NCI-H748 (cell line): ENCODE data around the gene VPS52.
"Not testable (repeated sequence)": the region's sequence is repeated elsewhere in the genome, so short reads cannot be mapped to it uniquely, and the experiment has no call there.

Source experiments
- DNase-seq: peaks from one replicate; lab custom pipeline; 2025; ENCODE audit not compliant: unreplicated experiment; lab: John Stamatoyannopoulos, UW

The VPS52 gene

DNA sequence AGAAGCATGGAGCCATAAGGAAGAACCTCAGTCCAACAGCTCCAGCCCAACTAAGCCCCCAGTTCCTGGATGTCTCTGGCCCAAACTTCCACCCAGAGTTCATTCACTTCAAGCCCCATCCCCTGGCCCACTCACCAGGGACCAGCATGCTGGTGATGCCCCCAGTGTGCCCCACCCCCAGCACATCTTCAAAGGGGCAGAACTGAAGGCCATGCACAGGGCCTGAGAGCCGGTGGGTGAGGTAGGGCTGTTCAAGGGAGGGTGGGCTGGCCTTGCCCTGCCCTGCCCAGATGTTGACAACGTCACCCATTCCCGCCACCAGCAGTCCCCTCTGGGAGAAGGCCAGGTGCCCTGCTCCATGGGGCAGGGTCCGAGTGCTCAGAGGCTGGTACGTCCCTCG lies 8.9 kb upstream of the VPS52 start:
- DNase-seq: no peak

DNA sequence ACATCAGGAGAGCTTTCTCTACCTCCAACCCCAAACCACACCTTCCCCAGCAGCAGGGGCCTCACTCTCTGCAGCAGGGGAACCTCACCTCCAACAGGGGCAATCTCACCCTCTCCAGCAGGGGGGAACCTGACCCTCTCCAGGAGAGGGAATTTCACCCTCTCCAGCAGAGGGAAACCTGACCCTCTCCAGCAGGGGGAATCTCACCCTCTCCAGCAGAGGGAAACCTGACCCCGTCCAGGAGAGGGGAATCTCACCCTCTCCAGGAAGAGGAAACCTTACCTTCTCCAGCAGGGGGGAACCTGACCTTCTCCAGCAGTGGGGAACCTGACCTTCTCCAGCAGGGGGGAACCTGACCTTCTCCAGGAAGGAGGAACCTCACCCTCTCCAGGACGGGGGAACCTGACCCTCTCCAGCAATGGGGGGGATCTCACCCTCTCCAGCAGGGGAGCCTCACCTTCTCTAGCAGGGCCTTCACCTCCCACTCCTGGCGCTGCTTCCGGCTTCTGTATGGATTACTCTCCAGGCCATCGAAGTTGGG lies 8.4 kb upstream of the VPS52 start:
- peak; percentile 46 for DNase-seq

DNA sequence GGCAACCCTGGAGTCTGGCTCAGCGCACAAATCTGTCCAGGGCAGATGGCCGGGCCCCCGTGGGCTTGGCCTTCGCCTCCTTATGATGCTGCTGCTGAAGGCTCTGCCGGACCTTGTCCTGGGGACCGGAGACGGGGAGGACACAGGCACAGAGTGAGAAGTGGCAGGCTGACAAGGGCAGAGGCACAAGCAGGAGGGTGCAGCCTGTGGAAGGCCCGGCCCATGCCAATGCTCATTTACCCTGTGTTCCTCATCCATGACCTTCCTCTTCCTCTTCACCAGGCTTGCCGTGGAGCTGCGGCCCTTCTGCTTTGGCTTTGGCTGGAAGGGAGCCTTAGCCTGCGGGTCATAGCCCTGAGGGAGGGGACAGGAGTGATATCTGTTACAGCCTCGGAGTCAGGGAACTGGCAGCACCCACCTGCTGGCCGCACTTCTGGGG lies 7.6 kb upstream of the VPS52 start:
- no peak for DNase-seq

DNA sequence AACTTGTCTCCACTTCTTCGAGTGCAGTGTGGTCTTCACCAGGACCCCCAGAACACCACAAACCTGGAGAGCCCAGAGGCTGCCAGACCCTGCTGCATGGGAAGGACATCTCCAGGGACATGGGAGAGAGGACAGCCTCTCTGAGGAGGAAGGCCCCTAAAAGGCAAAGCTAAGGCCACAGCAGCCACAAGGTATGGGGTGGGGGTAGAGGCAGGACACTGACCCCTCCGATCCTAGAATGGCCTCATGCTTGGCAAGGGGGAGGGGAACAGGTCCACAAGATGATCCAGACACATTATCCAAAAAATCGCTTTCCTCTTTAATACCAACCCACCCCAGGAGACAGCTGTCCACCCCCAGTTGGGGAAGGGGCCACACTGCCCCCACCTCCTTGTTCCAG lies 7.1 kb upstream of the VPS52 start:
- no peak for DNase-seq

DNA sequence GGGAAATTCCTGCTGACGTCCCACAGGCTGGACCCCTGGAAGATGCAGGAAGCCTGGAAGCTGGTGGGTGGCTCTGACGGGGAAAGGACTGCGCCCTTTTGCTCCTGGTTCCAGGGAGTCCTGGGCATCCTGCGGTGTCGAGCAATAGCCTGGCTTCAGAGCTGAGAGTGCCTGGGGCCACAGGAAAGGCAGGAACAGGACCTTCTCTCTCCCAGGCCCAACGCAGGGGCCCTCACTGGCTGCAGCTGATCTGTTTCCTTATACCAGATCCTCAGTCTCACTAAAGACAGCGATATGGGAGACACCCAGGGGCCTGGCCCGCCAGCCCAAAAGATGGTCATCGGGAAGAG lies 6.7 kb upstream of the VPS52 start:
- DNase-seq: no peak

DNA sequence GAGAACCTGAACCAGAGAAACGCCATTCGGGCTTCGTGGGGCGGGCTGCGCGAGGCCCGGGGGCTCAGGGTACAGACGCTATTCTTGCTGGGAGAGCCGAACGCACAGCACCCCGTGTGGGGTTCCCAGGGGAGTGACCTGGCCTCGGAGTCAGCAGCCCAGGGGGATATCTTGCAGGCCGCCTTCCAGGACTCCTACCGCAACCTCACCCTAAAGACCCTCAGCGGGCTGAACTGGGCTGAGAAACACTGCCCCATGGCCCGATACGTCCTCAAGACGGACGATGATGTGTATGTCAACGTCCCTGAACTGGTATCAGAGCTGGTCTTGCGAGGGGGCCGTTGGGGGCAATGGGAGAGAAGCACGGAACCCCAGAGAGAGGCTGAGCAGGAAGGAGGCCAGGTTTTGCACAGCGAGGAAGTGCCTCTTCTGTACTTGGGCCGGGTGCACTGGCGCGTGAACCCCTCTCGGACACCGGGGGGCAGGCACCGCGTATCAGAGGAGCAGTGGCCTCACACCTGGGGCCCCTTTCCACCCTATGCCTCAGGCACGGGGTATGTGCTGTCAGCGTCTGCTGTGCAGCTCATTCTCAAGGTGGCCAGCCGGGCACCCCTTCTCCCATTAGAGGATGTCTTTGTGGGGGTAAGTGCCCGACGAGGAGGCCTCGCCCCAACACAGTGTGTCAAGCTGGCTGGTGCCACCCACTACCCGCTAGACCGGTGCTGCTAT lies 6.2 kb upstream of the VPS52 start:
- DNase-seq: no peak

DNA sequence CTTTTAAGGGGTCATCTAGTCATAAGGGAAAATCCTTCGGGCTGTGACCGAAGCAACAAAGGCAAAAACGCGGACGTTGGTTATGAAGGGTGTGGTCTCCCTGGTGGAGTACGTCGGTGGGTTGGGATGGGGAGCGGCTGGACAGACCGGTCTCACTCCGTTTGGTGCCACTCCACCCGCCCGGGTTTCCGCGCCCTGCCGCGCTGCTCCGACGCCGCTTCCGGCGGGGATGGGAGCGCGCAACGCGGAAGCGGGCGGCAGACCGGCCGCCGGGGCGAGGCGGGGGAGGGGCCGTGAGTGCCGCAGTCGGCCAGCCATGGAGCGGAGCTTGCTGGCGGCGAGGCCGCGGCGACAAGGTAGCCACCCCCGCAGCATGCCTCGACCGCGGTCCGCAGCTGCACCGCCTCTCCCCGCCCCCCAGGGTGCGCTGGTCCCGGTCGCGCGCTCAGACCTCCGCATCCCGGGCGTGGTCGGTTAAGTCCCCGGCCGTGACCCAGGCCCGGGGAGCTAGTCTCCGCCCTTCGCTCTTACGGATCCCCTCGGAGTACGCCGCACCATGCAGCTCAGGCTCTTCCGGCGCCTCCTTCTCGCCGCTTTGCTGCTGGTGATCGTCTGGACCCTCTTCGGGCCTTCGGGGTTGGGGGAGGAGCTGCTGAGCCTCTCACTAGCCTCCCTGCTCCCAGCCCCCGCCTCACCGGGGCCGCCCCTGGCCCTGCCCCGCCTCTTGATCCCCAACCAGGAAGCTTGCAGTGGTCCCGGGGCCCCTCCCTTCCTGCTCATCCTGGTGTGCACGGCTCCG lies 5.4 kb upstream of the VPS52 start, which contains the start of gene B3GALT4:
Gene B3GALT4 (plus strand): TSS at position 260 of the 799 bp plus-strand sequence. CDS start 297 bp downstream, at position 557.
- DNase-seq: peak; percentile 94

DNA sequence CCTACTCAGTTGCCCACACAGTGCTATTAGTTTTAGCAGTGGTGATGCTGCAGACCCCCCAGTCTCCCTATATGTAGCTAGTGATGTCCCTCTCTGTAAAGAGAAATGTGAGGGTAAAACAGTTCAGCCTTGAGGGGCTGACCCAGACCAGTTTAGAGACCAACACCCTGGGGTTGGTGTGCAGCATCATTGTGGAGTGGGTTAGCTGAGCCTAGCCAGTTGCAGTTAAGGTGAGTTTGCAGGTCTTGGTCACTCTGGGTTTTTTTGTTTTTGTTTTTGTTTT lies 4.8 kb upstream of the VPS52 start:
- no peak for DNase-seq

DNA sequence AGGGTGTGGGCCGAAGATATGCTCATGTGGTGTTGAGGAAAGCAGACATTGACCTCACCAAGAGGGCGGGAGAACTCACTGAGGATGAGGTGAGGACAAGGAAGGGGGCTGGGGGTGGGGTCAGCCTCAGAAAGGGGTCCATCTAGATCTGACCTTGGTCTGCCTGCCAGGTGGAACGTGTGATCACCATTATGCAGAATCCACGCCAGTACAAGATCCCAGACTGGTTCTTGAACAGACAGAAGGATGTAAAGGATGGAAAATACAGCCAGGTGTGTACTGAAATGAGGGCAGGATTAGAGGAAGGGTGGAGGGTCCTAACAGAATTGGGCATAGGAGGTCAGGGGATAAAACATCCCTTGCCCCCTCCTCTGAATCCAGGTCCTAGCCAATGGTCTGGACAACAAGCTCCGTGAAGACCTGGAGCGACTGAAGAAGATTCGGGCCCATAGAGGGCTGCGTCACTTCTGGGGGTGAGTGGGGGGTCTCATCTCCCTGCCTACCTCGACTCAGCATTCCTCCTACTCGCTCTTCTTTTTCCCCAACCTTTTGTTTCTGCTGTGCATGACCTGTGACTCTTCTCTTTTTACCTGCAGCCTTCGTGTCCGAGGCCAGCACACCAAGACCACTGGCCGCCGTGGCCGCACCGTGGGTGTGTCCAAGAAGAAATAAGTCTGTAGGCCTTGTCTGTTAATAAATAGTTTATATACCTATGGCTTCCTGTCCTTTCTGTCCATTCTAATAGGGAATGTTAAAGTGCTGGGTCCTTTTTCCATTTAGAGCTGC lies 4.3 kb upstream of the VPS52 start:
- not testable (repeated sequence) for DNase-seq

DNA sequence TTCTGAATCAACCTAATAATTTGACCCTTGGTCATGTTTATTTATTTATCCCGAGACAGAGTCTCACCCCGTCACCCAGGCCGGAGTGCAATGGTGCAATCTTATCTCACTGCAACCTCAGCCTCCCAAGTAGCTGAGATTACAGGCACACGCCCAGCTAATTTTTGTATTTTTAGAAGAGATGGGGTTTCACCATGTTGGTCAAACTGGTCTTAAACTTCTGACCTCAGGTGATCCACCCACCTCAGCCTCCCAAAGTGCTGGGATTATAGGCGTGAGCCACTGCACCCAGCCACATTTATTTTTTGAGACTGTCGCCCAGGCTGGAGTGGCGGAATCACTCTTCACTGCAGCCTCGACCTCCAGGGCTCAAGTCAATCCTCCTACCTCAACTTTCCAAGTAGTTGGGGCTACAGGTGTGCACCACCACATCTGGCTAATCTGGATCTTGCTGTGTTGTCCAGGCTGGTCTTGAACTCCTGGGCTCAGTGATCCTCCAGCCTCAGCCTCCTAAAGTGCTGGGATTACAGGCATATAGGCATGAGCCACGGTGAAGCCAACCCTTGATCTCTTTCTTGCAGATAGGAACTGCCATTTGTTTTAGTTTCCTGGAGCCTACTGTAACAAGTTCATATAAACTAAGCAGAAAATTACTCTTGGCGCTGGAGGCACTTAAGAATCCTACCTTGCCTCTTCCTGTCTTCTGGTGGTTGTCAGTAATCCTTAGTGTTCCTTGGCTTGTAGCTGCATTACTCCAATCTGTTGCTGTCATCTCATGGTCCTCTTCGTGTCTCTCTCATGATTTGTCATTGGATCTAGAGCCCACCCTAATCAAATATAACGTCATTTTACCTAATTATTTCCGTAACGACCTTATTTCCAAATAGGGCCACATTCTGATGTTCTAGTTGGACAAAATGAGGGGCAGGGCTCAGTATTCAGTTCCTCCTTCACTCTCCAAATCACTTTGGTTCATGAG lies 2.5 kb upstream of the VPS52 start:
- DNase-seq: no peak

DNA sequence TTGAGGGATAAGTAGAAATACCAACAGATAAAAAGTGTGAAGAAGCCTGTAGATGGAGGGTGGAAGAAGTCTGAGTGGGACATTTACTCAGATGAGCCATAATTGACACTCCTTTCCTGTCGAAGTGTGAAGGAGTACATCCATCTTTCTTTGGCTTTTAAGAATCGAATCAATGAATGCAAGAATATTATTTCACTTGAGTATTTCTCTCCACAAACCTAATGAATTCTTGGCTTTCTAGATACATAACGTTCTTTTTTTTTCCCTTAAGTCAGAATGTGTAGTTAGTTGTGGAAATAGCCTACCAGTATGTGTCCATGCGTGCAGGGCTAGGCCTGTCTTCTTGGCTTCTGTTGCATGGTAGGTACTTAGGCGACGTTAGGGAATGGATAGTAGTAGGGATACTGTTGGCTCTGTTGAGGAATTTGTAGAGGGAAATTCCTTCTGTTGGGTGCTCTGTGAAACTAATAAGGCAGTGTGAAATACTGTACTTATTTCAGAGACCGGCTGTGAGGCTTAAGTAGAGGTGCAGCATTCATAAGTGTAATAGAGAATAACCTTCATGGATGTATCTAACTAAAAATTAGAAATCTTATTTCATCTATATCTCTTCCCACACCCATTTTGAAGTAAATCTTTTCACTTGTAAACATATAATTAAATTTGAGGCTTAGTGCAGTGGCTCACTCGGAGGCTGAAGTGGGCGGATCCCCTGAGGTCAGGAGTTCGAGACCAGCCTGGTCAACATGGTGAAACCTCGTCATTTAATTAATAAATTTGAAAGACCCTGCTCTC lies 1.6 kb upstream of the VPS52 start:
- DNase-seq: no peak

DNA sequence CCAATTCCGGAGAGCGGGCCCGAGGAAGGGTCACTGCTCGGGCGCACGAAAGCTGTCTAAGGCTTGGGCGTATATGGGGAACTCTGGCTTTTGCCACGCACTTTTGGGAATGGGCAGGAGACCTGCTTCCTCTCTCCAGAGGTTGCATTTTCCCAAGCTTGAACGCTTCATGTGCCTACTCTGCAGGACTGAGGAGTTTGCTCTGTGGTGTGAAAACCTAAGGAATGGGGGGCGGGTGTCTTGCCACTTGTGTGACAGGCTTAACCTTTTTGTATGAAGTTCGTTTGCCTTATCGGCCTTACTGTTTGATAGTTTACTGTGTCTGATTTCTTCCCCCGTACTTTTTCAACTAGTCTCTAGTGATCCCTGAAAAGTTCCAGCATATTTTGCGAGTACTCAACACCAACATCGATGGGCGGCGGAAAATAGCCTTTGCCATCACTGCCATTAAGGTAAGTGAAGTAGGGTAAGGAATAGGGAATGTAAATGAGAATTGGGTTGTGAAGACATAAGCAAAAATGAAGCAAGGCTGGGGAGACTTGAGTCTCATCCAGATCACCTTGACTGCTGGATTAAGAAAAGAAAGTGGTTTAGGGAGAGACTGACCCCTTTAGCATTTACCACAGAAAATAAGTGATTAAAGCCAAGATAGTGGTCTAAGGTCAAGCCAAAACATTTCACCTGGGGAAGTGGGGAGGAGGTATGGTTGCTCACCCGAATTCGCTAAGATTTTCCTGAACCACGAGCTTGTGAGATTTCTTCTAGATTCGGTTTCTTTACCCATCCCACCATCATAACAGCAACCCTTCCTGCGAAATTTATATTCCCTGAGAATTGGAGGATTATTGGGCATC lies 826 bp upstream of the VPS52 start:
- DNase-seq: no peak

DNA sequence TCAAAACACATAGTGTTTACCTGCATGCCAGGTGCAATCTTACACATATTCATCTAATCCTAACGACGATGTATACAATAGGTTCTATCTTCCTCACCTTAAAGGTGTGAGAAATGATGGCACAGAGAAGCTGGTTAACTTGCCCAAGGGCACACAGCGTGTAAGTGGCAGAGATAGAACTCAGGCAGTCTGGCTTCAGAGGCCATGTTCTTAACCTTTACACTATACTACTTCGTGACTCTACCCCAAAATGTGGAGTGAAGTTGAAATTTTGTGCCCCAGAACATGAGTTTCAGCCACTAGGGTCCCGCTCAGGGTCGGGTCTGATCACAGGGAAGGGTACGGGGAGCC lies 584 bp downstream of the VPS52 start:
- peak; percentile 58 for DNase-seq

DNA sequence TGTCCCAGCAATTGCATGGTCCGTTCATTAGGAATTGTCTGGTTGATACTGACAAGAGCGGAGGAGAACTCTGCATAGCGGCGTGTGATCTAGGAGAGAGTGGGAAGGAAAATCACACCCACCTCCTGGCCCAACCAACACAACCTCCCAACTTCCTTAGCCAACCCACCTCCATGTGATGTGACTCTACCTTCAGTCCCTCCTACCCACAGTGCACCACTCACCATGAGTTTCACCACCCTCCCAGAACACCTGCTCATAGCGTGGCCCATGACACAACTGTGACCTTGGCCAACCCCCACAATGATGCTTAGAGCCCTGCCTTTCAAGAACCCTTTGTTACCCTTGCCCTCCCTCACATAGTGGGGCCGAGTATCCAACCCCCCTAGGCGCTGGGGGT lies 7.7 kb downstream of the VPS52 start:
- no peak for DNase-seq

DNA sequence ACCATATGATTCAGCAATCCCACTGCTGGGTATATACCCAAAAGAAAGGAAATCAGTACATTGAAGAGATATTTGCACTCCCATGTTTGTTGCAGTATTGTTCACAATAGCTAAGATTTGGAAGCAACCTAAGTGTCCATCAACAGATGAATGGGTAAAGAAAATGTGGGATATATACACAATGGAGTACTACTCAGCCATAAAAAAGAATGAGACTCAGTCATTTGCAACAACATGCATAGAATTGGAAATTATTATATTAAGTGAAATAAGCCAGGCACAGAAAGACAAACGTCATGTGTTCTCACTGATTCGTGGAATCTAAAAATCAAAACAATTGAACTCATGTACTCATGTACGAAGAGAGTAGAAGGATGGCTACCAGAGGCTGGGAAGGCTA lies 9.2 kb downstream of the VPS52 start:
- DNase-seq: not testable (repeated sequence)

DNA sequence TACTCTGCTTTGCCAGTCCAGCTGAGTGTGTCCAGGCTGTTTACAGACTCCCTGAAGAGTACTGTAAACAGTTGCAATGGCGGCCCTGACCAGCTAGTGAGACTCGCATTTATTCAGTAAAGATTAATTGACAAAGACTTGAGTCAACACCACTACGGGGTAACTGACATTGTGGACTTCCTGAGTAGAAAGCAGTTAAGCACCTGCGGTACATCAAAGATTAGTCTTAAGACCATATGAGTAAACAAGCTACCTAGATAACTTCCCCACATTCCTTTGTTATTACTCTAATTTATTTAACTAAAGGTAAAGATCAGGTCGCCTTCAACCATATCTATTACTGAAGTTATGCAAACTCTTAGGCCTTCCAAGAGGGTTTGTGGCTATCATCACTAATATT lies 12.6 kb downstream of the VPS52 start:
- no peak for DNase-seq

DNA sequence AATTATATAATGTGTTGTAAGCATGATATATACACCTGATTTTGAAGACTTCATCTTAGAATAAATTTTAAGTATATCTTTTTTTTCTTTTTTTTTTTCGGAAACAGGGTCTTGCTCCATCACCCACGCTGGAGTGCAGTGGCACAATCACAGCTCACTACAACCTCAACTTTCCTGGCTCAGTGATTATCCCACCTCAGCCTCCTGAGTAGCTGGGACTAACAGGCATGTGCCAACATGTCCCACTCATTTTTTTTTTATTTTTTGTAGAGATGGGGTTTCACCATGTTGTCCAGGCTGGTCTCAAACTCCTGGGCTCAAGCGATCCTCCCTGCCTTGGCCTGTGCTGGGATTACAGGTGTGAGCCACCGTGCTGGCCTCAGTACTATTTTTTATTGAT lies 17.1 kb downstream of the VPS52 start:
- no peak for DNase-seq

DNA sequence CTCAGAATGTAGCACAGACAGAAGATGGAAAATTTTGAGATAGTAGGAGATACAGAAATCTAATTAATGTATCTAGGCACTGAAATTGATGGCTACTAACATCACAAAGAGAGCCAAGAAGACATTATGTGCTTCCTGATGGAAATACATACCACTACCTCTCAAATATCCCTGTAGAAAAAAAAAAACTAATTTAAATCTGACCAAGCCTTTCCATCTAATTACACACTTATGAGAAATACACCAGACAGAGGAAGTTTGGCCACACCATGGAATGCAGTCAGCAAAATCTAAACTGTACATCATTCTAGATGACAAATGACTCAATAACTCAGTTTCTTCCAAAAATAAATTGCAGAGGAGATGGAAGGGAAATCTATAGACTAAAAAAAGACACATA lies 18.9 kb downstream of the VPS52 start:
- DNase-seq: no peak
